GM23248 (cell line): ENCODE results near the gene VGLL2.

Experiments used
- EZH2 ChIP-seq: fragments of 200-600 bp; sonication (generic); IDR thresholded peaks from 2 replicates; pipeline ENCODE4 v1.6.1; 2018; ENCODE audit warnings: antibody characterized with exemption, mild to moderate bottlenecking; ENCODE audit not compliant: insufficient read depth, poor library complexity, severe bottlenecking
- EZH2phosphoT487 ChIP-seq: fragments of 200-600 bp; sonication (generic); IDR thresholded peaks from 2 replicates; pipeline ENCODE4 v1.6.1; 2018; ENCODE audit warnings: antibody characterized with exemption, moderate library complexity, mild to moderate bottlenecking, low read depth; ENCODE audit not compliant: insufficient read depth

DNA sequence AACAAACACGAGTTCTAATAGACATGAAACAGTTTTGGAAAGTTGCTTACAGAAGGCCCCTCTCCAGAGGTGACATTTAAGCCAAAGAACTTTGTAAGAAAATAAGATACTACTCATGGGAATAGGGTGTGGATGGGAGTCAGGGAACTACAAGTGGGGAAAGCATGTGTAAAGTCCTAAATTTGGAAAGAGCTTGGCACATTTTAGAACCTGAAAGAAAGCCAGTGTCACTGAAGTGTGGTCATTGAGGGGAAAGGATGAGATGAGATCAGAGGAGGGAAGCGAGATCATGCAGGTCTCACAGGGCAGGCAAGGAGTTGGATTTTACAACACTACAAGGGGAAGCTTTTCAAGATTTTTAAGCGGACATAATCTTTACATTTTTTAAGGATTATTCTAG lies 38.0 kb downstream of the VGLL2 start:
- TF ChIP-seq EZH2 (no peak), EZH2phosphoT487 (no peak)
